Kidney epithelial cell (primary cell): ENCODE data around the gene MTHFSD. TPM values are rescaled to one million over a fixed set of nuclear protein-coding genes. Genes with fewer than 3 reads are reported as not detected.
A peak's percentile ranks its signal among the peaks of the same experiment; 100 is the strongest.

ENCODE experiments used
- DNase-seq: peaks from one replicate; pipeline ENCODE4 v3.0.0-alpha.2; 2010; ENCODE audit warnings: low read depth
- H3K27me3 ChIP-seq: 2 replicates; pipeline ENCODE4 v1.6.0; 2011; ENCODE audit warnings: low read length; ENCODE audit not compliant: control insufficient read depth, insufficient read depth
- H3K36me3 ChIP-seq: 2 replicates; pipeline ENCODE4 v1.5.1; 2011; ENCODE audit warnings: low read length; ENCODE audit not compliant: control insufficient read depth, insufficient read depth
- H3K4me3 ChIP-seq: 2 replicates; pipeline ENCODE4 v1.5.1; 2011; ENCODE audit warnings: low read depth, mild to moderate bottlenecking, control low read depth, low read length
- total RNA-seq: library from RNA; depleted of rRNA; stranded (reverse); fragments of >200 nt; gene quantifications from 2 replicates; pipeline ENCODE4 v1.2.3, GENCODE V29; 2015
- TF ChIP-seq, protein P1 (sequence below): IDR thresholded peaks from 2 replicates; pipeline ENCODE4 v1.5.1; 2011; ENCODE audit warnings: mild to moderate bottlenecking, moderate library complexity, low read length, control low read depth, inconsistent platforms; ENCODE audit not compliant: insufficient read depth, poor library complexity, severe bottlenecking

Gene MTHFSD
- total RNA-seq, 1 donor from 2014 or later = 26.1 TPM

DNA sequence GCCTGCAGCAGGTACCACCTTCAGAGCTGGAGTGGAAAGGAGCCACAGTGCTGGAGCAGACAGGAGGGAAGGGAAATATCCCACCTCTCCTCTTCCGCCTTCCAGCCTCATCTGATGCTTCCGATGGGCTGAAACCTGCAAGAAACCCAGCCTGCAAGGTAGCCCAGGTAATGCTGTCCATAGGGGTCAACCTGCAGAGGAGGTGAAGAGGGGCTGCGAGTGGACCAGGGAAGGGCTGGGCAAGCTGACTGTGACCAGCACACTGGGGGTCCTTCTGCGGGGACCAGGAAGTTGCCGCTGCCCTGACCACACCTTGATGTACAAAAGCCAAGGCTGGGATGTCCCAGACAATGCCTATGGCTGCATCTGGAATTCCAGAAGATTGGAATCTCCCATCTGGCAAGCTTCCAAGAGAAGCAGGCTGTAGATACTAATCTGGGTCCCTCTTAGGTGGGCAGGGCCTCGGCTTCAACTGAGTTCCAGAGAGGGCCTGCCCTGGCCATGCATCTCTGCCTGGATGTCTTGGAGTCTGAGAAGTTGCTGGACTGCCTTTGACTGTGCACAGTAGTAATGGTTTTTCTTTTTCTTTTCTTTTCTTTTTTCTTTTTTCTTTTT, 29.1 kb upstream of the MTHFSD start:
- no peak for DNase-seq

DNA sequence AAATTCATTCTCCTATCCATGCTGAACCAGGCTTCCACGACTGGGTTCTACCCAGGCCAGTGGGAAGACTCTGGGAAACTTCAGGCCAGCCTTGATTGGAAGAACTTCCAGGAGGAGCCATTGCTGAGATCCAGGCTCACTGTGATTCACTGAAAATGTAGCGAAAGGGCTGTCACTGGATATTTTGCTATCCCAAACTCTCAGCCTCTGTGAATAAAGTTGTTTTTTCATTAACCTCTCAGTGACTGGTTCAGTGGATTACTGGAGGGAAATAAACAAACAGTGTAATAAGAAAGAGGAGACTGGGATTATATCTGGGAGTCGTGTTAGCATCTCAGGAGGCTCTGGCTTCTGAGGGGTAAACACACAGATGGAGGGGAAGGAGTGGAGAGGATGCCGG, 26.4 kb upstream of the MTHFSD start:
- DNase-seq = no peak

More for the DNA sequence above, 29.1 kb upstream of the MTHFSD start:
- no peak overlapping the region for H3K4me3 ChIP-seq
- H3K27me3 ChIP-seq = no peaks in the 10 kb centered on the region
- TF ChIP-seq, protein P1, sequence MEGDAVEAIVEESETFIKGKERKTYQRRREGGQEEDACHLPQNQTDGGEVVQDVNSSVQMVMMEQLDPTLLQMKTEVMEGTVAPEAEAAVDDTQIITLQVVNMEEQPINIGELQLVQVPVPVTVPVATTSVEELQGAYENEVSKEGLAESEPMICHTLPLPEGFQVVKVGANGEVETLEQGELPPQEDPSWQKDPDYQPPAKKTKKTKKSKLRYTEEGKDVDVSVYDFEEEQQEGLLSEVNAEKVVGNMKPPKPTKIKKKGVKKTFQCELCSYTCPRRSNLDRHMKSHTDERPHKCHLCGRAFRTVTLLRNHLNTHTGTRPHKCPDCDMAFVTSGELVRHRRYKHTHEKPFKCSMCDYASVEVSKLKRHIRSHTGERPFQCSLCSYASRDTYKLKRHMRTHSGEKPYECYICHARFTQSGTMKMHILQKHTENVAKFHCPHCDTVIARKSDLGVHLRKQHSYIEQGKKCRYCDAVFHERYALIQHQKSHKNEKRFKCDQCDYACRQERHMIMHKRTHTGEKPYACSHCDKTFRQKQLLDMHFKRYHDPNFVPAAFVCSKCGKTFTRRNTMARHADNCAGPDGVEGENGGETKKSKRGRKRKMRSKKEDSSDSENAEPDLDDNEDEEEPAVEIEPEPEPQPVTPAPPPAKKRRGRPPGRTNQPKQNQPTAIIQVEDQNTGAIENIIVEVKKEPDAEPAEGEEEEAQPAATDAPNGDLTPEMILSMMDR = no peak
- no peaks in the 10 kb centered on the region for H3K36me3 ChIP-seq

DNA sequence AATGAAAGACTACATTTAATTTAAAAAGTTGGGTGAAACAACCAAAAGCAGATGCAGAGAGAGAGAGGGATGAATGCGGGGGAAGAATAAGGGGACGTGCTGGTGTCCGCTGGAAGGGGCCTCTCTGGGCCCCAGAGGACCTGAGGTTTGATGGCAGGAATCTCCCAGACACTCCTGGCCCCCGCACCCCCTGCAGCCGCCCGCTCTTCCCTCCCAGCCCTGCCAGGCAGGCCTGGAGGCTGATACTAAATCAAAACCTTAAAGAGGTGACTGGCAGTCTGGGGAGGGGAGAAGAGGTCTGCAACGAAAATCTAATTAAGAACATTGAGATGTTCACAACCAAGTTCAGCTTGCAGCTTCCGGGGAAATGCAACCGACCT, 25.7 kb upstream of the MTHFSD start:
- Histone ChIP-seq H3K27me3 (no peaks in the 10 kb centered on the region), H3K4me3 (no peak overlapping the region), H3K36me3 (no peaks in the 10 kb centered on the region)
- no peak for DNase-seq
- TF ChIP-seq, protein P1 = no peak

More for the DNA sequence above, 26.4 kb upstream of the MTHFSD start:
- TF ChIP-seq, protein P1 = no peak
- H3K4me3 ChIP-seq = no peak overlapping the region
- H3K36me3 ChIP-seq = no peaks in the 10 kb centered on the region
- H3K27me3 ChIP-seq = no peaks in the 10 kb centered on the region

DNA sequence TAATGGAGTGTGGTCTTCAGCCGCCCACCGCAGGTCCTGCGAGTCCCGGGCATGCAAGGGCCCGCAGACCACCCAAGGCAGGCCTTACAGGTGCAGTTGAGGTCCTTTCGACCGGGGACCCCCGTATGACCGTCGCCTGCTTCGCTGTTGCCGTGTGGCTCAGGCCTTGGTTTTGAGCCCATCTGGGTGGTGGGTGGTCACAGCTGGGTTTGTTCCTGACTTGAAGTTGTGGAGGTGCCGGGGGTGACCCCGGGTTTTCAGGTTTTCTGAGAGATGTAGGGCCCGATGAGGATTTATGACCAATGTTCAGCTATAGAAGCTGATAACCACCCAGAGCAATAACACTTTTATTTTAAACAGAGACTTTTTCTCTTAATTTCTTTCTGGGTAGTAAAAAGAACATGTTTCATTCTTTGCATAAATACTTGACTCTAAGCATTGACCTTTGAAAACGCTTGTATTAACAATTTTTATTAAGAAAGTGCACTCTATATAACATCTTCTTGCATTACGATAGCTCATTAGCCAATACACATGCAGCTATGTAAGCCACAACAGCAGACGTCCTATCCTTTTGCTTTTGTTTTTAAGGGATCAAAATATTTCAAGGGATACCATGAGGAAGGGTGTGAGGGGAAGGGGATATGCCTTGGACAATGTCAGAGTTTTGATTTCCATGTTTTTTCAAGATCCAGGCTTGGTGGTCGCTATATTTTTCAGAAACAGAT, 25.2 kb upstream of the MTHFSD start:
- no peaks in the 10 kb centered on the region for H3K36me3 ChIP-seq
- TF ChIP-seq, protein P1 = no peak
- H3K27me3 ChIP-seq = no peaks in the 10 kb centered on the region
- peak overlapping the region; percentile 12 for H3K4me3 ChIP-seq
- no peak for DNase-seq

DNA sequence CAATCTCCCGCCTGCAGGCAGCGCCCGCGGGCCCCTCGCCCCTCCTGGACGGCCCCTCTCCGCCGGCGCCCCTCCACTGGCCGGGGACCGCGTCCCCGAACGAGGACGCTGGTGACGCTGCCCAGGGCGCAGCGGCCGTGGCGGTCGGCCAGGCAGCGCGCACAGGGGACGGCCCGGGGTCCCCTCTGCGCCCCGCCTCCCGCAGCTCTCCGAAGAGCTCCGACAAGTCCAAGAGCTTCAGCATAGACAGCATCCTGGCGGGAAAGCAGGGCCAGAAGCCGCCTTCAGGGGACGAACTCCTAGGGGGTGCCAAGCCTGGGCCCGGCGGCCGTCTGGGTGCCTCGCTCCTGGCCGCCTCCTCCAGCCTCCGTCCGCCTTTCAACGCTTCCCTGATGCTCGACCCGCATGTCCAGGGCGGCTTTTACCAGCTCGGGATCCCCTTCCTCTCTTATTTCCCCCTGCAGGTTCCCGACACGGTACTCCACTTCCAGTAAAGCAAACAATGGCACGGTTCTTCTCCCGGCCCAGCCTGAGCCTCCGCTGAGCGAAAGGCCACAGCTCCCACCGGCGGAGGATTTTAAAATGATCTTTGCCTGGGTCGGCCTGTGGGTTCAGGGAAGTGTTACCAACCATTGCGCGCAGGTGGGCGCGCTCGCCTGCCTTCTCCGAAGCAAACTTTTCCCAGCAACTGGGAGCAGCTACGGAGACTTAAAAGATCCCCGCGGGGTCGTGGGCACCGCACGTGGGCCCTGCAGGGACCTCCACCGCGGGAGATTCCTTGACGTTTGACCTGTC, 24.4 kb upstream of the MTHFSD start:
- Histone ChIP-seq H3K36me3 (no peaks in the 10 kb centered on the region), H3K4me3 (peak overlapping the region; percentile 22), H3K27me3 (no peaks in the 10 kb centered on the region)
- TF ChIP-seq, protein P1 = no peak
- no peak for DNase-seq
